ENCODE data around the gene PSMF1. TPM values are rescaled to one million over a fixed set of nuclear protein-coding genes. Genes with fewer than 3 reads are reported as not detected.

PSMF1 gene, protein sequence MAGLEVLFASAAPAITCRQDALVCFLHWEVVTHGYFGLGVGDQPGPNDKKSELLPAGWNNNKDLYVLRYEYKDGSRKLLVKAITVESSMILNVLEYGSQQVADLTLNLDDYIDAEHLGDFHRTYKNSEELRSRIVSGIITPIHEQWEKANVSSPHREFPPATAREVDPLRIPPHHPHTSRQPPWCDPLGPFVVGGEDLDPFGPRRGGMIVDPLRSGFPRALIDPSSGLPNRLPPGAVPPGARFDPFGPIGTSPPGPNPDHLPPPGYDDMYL
- 166 and 186 TPM in 2 replicates for total RNA-seq (2021)
- Bru-seq, nascent RNA: percentile 81 among the genes with signal in this experiment
- BruChase-seq, experiment 1, labeled RNA remaining after a 2-hour chase: percentile 77 among the genes with signal in this experiment
- percentile 78 among the genes with signal in this experiment for BruChase-seq, experiment 2, labeled RNA remaining after a 6-hour chase
- long read RNA-seq, full-length matches to known transcripts: 174 of 197 reads
- long read RNA-seq, partial matches to known transcripts: 1 of 197 reads
- long read RNA-seq, other reads (novel, unspliced or antisense): 22 of 197 reads

GRCh38 chr20:1118336-1119127 lies at the start of gene PSMF1:
TSS of gene PSMF1 (plus strand) at chr20:1118602. CDS start at chr20:1118774, 172 bp downstream.
- peak within 1 kb of the TSS; percentile 92 for H3K4me2 ChIP-seq
- H3F3A ChIP-seq (ENCODE audit: insufficient read depth, low read depth): peaks cover 4% of the 10 kb centered on the region; the same call in 1 of the 2 replicates
- POLR2A ChIA-PET (ENCODE audit: unreplicated experiment): no interaction called here
- TF ChIP-seq EZH2 (IDR thresholded peaks at IDR 0.05; ENCODE audit: low read depth) (no peak), CTCF (conservative IDR thresholded peaks at IDR 0.05) (no peak)
- H3K79me2 ChIP-seq (ENCODE audit: low read depth): peaks cover 49% of the 10 kb centered on the region
- H3K4me1 ChIP-seq (replicated peaks; ENCODE audit: insufficient read depth): peaks cover 27% of the 10 kb centered on the region
- peak within 1 kb of the TSS; percentile 62 for H3K4me3 ChIP-seq
- intact Hi-C loops (cut with micrococcal nuclease; ENCODE audit: unreplicated experiment): loop anchor here (1.0 to 5.0 kb wide), 2 partner anchors 348 to 659 kb away; partner anchors contain the start of gene NSFL1C
- BruUV-seq (replicated peaks): TSS peak; percentile 47
- H3K27me3 ChIP-seq (ENCODE audit: insufficient read depth, low read depth): no peaks in the 10 kb centered on the region
- peaks cover 12% of the 10 kb centered on the region for H4K20me1 ChIP-seq (ENCODE audit: insufficient read depth)
- H3K9me2 ChIP-seq (ENCODE audit: insufficient read depth): no peaks in the 10 kb centered on the region
- H2AFZ ChIP-seq: peak within 1 kb of the TSS; percentile 98
- CTCF ChIA-PET: no interaction called here
- no peaks in the 10 kb centered on the region for H3K9me3 ChIP-seq (ENCODE audit: insufficient read depth, low read depth)
- DNase-seq: peak; percentile 84 to 96
- no peaks in the 10 kb centered on the region; the same call in 1 of the 2 replicates for H3K36me3 ChIP-seq (ENCODE audit: low read depth)
- peak within 1 kb of the TSS; percentile 51 for H3K27ac ChIP-seq

DNA sequence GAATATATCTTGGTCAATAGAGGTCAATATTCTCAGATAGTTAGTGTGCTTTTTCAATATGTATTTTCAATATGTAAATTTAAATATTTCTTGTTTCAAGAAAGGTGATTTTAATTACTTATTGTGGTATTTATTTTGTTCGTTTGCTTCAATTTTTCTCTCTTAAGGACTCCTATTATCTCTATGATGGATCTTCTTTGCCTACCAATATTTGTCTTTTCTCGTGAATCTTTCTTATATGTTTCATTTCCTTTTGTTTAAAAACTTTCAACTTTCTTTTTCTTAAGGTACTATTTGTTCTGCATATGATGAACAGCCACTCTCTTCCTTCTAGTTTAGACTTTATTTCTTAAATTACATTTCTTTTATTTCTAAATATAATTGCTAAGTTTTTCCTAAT lies 46.1 kb upstream of the PSMF1 start:
- ChIA-PET POLR2A (ENCODE audit: unreplicated experiment) (no interaction called here), CTCF (no interaction called here)

More for the DNA sequence above, 46.1 kb upstream of the PSMF1 start:
- peaks cover 73% of the 10 kb centered on the region for H3K27me3 ChIP-seq (ENCODE audit: insufficient read depth, low read depth)
- no peaks in the 10 kb centered on the region for H3K9me3 ChIP-seq (ENCODE audit: insufficient read depth, low read depth)
- H3K36me3 ChIP-seq (ENCODE audit: low read depth): no peaks in the 10 kb centered on the region
- H3K79me2 ChIP-seq (ENCODE audit: low read depth): no peaks in the 10 kb centered on the region
- no peak overlapping the region for H3K27ac ChIP-seq
- no peaks in the 10 kb centered on the region for H3K9me2 ChIP-seq (ENCODE audit: insufficient read depth)
- no peaks in the 10 kb centered on the region for H3K4me1 ChIP-seq (replicated peaks; ENCODE audit: insufficient read depth)
- no TSS peak for BruUV-seq (replicated peaks)
- no peak overlapping the region for H2AFZ ChIP-seq
- H3K4me3 ChIP-seq: no peak overlapping the region
- H4K20me1 ChIP-seq (ENCODE audit: insufficient read depth): no peaks in the 10 kb centered on the region
- H3F3A ChIP-seq (ENCODE audit: insufficient read depth, low read depth): no peaks in the 10 kb centered on the region
- no peak for DNase-seq
- TF ChIP-seq CTCF (conservative IDR thresholded peaks at IDR 0.05) (no peak), EZH2 (IDR thresholded peaks at IDR 0.05; ENCODE audit: low read depth) (no peak)
- H3K4me2 ChIP-seq: no peak overlapping the region
- intact Hi-C loops (cut with micrococcal nuclease; ENCODE audit: unreplicated experiment): no loop called here

Data from PC-9 (cell line).